Measurements from ENCODE around the gene ARHGAP23. TPM values are rescaled to one million over a fixed set of nuclear protein-coding genes. Genes with fewer than 3 reads are reported as not detected.
"Not testable (repeated sequence)": the region's sequence is repeated elsewhere in the genome, so short reads cannot be mapped to it uniquely, and the experiment has no call there.

ARHGAP23 gene
- total RNA-seq, 2 donors from 2014 or later = 9.4 to 18.0 TPM

DNA sequence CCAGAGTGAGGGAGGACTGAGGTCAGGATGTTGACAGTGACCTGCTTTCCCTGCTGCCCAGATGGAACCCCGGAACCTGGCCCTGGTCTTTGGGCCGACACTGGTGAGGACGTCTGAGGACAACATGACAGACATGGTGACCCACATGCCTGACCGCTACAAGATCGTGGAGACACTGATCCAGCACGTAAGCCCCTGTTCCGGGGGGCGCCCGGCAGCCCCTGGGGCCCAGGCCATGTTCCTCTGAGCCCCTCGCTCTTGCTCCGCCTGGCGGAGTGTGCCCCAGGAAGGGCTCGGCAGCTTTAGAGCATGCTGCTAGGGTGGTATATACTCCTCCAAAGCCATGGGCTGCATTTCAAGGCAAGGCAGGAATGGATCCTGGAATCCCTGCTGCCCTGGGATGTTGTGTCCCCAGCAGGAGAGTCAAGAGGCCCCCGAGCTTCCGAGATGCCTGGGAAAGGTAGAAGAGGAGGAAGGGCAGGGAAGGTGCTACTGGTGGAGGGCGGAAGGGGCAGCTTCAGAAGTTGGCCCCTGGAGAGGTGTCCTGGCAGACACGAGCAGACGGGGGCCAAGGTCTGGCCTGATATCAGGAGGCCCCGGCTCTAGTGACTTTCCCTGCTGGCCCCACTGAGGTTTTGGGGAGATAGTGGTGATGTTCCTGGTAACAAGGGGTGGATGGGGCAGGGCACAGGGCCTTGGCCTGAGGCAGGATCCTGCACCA is 63.2 kb downstream of the ARHGAP23 start:
- 90 to 93% methylated on average over 8 to 19 of the region's 19 CpGs for WGBS, 2 experiments (ENCODE audit: insufficient coverage in 1 of 2, insufficient read length in 1 of 2)
- not testable (repeated sequence) for H3K9me3 Mint-ChIP-seq; H3K4me1 ChIP-seq (ENCODE audit: control insufficient read depth, insufficient read depth, low read length); DNase-seq; H3K27ac ChIP-seq (ENCODE audit: low read depth, low read length); H3K27me3 Mint-ChIP-seq (ENCODE audit: insufficient read depth); H3K4me1 Mint-ChIP-seq; H3K9ac ChIP-seq (ENCODE audit: extremely low read depth, low read length, poor library complexity, severe bottlenecking); H3K27ac Mint-ChIP-seq; H3K36me3 Mint-ChIP-seq (ENCODE audit: low read depth); H3K36me3 ChIP-seq (ENCODE audit: control insufficient read depth, insufficient read depth, low read length); H3K4me3 ChIP-seq (ENCODE audit: low read length); H3K27me3 ChIP-seq (ENCODE audit: control insufficient read depth, insufficient read depth, low read length, poor library complexity, severe bottlenecking); H3K9me3 ChIP-seq (ENCODE audit: control insufficient read depth, low read length); H3K4me3 Mint-ChIP-seq

DNA sequence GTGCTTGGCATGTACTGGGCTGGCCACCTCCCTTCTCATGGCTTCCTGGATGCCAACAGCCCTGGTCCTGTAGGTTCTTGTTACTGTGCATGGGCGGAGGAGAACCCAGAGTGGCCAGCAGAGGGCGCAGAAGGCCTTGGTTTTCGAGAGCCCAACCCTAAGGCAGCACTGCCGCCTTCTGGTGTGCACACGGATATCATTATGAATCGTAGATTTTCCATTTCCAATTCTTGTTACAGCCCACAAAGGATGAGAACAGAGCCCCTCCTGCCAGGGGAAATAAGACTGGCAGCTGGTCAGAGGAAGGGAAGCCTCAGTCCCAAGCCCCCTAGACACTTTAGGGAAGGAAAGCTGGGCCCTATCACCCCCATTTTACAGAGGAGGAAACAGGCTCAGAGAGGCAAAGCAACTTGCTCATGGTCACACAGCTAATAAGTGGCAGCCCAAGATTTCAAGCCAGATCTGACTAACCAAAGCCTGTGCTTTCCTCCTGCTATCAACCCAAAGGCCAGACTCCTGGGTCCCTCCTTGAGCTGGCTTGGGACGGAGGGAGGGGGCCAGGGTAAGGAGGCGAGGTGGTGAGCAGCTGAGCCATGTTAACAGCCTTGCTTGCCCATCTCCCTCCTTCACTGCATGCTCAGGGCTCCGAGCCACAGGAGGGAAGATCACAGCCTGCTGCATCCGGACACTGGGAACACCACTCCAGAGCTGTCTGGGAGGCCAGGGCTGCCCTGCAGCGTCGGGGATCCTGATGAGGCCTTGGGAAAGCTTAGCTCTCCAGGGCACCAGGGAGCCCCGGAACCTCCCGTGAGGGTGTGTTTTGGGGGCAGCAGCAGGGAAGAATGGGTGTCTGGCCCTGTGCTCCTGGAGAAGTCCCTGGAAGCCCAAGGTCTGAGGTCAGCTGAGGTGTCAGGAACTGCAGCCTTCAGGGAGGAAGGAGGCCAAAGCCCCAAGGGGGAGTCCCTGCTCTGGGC is 64.1 kb downstream of the ARHGAP23 start:
- not testable (repeated sequence) for H3K9me3 ChIP-seq (ENCODE audit: control insufficient read depth, low read length); H3K36me3 ChIP-seq (ENCODE audit: control insufficient read depth, insufficient read depth, low read length); H3K4me1 Mint-ChIP-seq; H3K27me3 ChIP-seq (ENCODE audit: control insufficient read depth, insufficient read depth, low read length, poor library complexity, severe bottlenecking); H3K27ac ChIP-seq (ENCODE audit: low read depth, low read length); H3K27me3 Mint-ChIP-seq (ENCODE audit: insufficient read depth); H3K4me3 ChIP-seq (ENCODE audit: low read length); H3K9me3 Mint-ChIP-seq; H3K4me1 ChIP-seq (ENCODE audit: control insufficient read depth, insufficient read depth, low read length); H3K4me3 Mint-ChIP-seq; H3K9ac ChIP-seq (ENCODE audit: extremely low read depth, low read length, poor library complexity, severe bottlenecking); H3K27ac Mint-ChIP-seq
- 56 to 88% methylated on average over 1 to 14 of the region's 14 CpGs for WGBS, 2 experiments (ENCODE audit: insufficient coverage in 1 of 2, insufficient read length in 1 of 2)
- TF ChIP-seq, protein P1, sequence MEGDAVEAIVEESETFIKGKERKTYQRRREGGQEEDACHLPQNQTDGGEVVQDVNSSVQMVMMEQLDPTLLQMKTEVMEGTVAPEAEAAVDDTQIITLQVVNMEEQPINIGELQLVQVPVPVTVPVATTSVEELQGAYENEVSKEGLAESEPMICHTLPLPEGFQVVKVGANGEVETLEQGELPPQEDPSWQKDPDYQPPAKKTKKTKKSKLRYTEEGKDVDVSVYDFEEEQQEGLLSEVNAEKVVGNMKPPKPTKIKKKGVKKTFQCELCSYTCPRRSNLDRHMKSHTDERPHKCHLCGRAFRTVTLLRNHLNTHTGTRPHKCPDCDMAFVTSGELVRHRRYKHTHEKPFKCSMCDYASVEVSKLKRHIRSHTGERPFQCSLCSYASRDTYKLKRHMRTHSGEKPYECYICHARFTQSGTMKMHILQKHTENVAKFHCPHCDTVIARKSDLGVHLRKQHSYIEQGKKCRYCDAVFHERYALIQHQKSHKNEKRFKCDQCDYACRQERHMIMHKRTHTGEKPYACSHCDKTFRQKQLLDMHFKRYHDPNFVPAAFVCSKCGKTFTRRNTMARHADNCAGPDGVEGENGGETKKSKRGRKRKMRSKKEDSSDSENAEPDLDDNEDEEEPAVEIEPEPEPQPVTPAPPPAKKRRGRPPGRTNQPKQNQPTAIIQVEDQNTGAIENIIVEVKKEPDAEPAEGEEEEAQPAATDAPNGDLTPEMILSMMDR (conservative IDR thresholded peaks at IDR 0.05) = peak; percentile 63
- H3K36me3 Mint-ChIP-seq (ENCODE audit: low read depth) = peaks cover 11% of the 10 kb centered on the region
- peak; percentile 97 for DNase-seq

DNA sequence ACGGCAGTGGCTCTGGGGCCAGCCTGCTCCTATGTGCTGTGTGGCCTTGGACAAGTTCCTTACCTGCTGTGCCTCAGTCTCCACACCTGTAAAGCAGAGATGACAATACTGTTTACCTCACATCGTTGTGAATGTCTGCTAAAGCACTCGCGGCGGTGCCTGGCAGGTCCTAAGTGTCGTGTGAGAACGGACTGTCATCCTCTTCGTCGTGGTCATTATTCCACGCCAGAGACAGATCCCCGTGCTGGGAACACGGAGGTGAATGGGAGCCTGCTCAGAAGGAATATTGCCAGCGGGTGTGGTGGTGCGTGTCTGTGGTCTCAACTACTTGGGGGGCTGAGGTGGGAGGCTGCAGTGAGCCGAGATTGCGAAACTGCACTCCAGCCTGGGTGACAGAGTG is 65.9 kb downstream of the ARHGAP23 start:
- H3K9ac ChIP-seq (ENCODE audit: extremely low read depth, low read length, poor library complexity, severe bottlenecking); H3K27me3 ChIP-seq (ENCODE audit: control insufficient read depth, insufficient read depth, low read length, poor library complexity, severe bottlenecking); H3K9me3 ChIP-seq (ENCODE audit: control insufficient read depth, low read length); H3K27me3 Mint-ChIP-seq (ENCODE audit: insufficient read depth); H3K4me1 Mint-ChIP-seq; H3K27ac ChIP-seq (ENCODE audit: low read depth, low read length); H3K4me3 ChIP-seq (ENCODE audit: low read length); H3K9me3 Mint-ChIP-seq; H3K36me3 ChIP-seq (ENCODE audit: control insufficient read depth, insufficient read depth, low read length); DNase-seq; H3K27ac Mint-ChIP-seq; H3K4me3 Mint-ChIP-seq; H3K4me1 ChIP-seq (ENCODE audit: control insufficient read depth, insufficient read depth, low read length): not testable (repeated sequence)
- peaks cover 11% of the 10 kb centered on the region for H3K36me3 Mint-ChIP-seq (ENCODE audit: low read depth)
- 91 to 93% methylated on average over 8 to 16 of the region's 16 CpGs for WGBS, 2 experiments (ENCODE audit: insufficient coverage in 1 of 2, insufficient read length in 1 of 2)

DNA sequence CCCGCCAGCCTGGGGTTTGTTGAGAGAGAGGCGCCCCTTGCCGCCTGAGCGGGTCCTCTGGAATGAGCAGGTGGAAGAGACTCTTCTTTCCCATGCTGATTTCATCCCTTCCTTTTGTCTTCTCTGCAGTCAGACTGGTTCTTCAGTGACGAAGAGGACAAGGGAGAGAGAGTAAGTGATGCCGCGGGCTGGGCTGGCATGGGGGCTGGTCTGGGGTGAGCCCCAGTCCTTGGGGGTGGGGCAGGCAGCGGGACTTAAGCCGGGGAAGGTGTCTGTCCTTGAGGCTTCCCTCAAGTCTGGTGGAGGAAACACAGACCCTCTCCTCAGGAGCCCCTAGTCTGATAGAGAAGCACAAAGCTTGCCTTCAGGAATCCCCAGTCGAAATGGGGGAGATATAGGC is 69.4 kb downstream of the ARHGAP23 start:
- WGBS, 2 experiments (ENCODE audit: insufficient coverage in 1 of 2, insufficient read length in 1 of 2) = 95 to 98% methylated on average over 5 to 8 of the region's 10 CpGs
- H3K4me3 Mint-ChIP-seq; H3K9ac ChIP-seq (ENCODE audit: extremely low read depth, low read length, poor library complexity, severe bottlenecking); H3K27me3 Mint-ChIP-seq (ENCODE audit: insufficient read depth); H3K9me3 ChIP-seq (ENCODE audit: control insufficient read depth, low read length); H3K4me1 ChIP-seq (ENCODE audit: control insufficient read depth, insufficient read depth, low read length); H3K27me3 ChIP-seq (ENCODE audit: control insufficient read depth, insufficient read depth, low read length, poor library complexity, severe bottlenecking); H3K27ac ChIP-seq (ENCODE audit: low read depth, low read length); H3K4me3 ChIP-seq (ENCODE audit: low read length); H3K9me3 Mint-ChIP-seq; DNase-seq; H3K27ac Mint-ChIP-seq; H3K36me3 ChIP-seq (ENCODE audit: control insufficient read depth, insufficient read depth, low read length); H3K4me1 Mint-ChIP-seq: not testable (repeated sequence)
- peaks cover 14% of the 10 kb centered on the region for H3K36me3 Mint-ChIP-seq (ENCODE audit: low read depth)

All from endodermal cell (in vitro differentiated cells).